ENCODE measurements around the gene ZFAND2B.
A peak's percentile ranks its signal among the peaks of the same experiment; 100 is the strongest.

The ZFAND2B gene

GRCh38 chr2:219204425-219205164 lies 2.0 kb upstream of the ZFAND2B start:
- no peak for ATAC-seq

GRCh38 chr2:219205165-219205538 lies 1.4 kb upstream of the ZFAND2B start:
- ATAC-seq: no peak

- ATAC-seq: no peak
Measured at GRCh38 chr2:219205981-219206327, 628 bp upstream of the ZFAND2B start.

GRCh38 chr2:219207134-219207883 lies 727 bp downstream of the ZFAND2B start:
- no peak for ATAC-seq

- ATAC-seq: no peak
Measured at GRCh38 chr2:219207884-219208740, 1.5 kb downstream of the ZFAND2B start.

- no peak for ATAC-seq
Measured at GRCh38 chr2:219209236-219210195, 2.9 kb downstream of the ZFAND2B start.

GRCh38 chr2:219210196-219210885 lies 3.8 kb downstream of the ZFAND2B start:
- no peak for ATAC-seq

- ATAC-seq: no peak
Measured at GRCh38 chr2:219210886-219211362, 4.3 kb downstream of the ZFAND2B start.

GRCh38 chr2:219213026-219213415 lies 6.4 kb downstream of the ZFAND2B start:
- no peak for ATAC-seq

- ATAC-seq: no peak
Measured at GRCh38 chr2:219213486-219214071, 7.0 kb downstream of the ZFAND2B start.

GRCh38 chr2:219214141-219214540 lies 7.6 kb downstream of the ZFAND2B start:
- no peak for ATAC-seq

GRCh38 chr2:219214786-219215185 lies 8.2 kb downstream of the ZFAND2B start:
- no peak for ATAC-seq

GRCh38 chr2:219215871-219216534 lies 9.4 kb downstream of the ZFAND2B start:
- no peak for ATAC-seq

GRCh38 chr2:219216535-219216915 lies 9.9 kb downstream of the ZFAND2B start:
- no peak for ATAC-seq

- ATAC-seq: peak; percentile 33 to 39
Measured at GRCh38 chr2:219218217-219218731, 11.7 kb downstream of the ZFAND2B start.

GRCh38 chr2:219218732-219219701 lies 12.4 kb downstream of the ZFAND2B start, which contains the start of gene ABCB6:
Gene ABCB6 (minus strand): TSS chr2:219218958. CDS start chr2:219218673, 285 bp downstream.
- peak; percentile 79 to 85 for ATAC-seq

GRCh38 chr2:219219784-219220532 lies 13.4 kb downstream of the ZFAND2B start:
- no peak for ATAC-seq
